D341Med (cell line): ENCODE results near the gene HTT-AS.
"Not testable (repeated sequence)": the region's sequence is repeated elsewhere in the genome, so short reads cannot be mapped to it uniquely, and the experiment has no call there.

Source experiments
- DNase-seq: peaks from one replicate; pipeline ENCODE4 v3.0.0; 2012; ENCODE audit warnings: low spot score

The HTT-AS gene

GRCh38 chr4:3074078-3074845, at the start of gene HTT-AS, which contains the start of gene HTT:
Gene HTT-AS (minus strand): TSS chr4:3074538.
Gene HTT (plus strand): TSS chr4:3074681. CDS start chr4:3074826, 145 bp downstream.
- DNase-seq = peak; percentile 99

GRCh38 chr4:3123181-3123671, 48.9 kb upstream of the HTT-AS start:
- DNase-seq = no peak

GRCh38 chr4:3122081-3122563, 47.8 kb upstream of the HTT-AS start:
- no peak for DNase-seq

GRCh38 chr4:3121596-3121995, 47.3 kb upstream of the HTT-AS start:
- DNase-seq = no peak

GRCh38 chr4:3121110-3121509, 46.8 kb upstream of the HTT-AS start:
- no peak for DNase-seq

- no peak for DNase-seq
Measured at GRCh38 chr4:3119464-3119863, 45.1 kb upstream of the HTT-AS start.

- no peak for DNase-seq
Measured at GRCh38 chr4:3118312-3118711, 44.0 kb upstream of the HTT-AS start.

GRCh38 chr4:3116955-3117354, 42.6 kb upstream of the HTT-AS start:
- DNase-seq = no peak

- no peak for DNase-seq
Measured at GRCh38 chr4:3115637-3116270, 41.4 kb upstream of the HTT-AS start.

- DNase-seq = no peak
Measured at GRCh38 chr4:3114377-3114776, 40.0 kb upstream of the HTT-AS start.

GRCh38 chr4:3112609-3113469, 38.5 kb upstream of the HTT-AS start:
- DNase-seq = no peak

GRCh38 chr4:3112201-3112600, 37.9 kb upstream of the HTT-AS start:
- no peak for DNase-seq

GRCh38 chr4:3111461-3111860, 37.1 kb upstream of the HTT-AS start:
- no peak for DNase-seq

GRCh38 chr4:3108211-3108610, 33.9 kb upstream of the HTT-AS start:
- no peak for DNase-seq

- no peak for DNase-seq
Measured at GRCh38 chr4:3107691-3108121, 33.4 kb upstream of the HTT-AS start.

- DNase-seq = no peak
Measured at GRCh38 chr4:3107271-3107670, 32.9 kb upstream of the HTT-AS start.

GRCh38 chr4:3106339-3107186, 32.2 kb upstream of the HTT-AS start:
- peak; percentile 92 for DNase-seq

GRCh38 chr4:3098346-3098745, 24.0 kb upstream of the HTT-AS start:
- DNase-seq = no peak

- DNase-seq = no peak
Measured at GRCh38 chr4:3096202-3096601, 21.9 kb upstream of the HTT-AS start.

- DNase-seq = not testable (repeated sequence)
Measured at GRCh38 chr4:3094701-3095100, 20.4 kb upstream of the HTT-AS start.

GRCh38 chr4:3091464-3091863, 17.1 kb upstream of the HTT-AS start:
- no peak for DNase-seq
